Measurements from ENCODE around the gene ELAPOR1.
"Not testable (repeated sequence)": the region's sequence is repeated elsewhere in the genome, so short reads cannot be mapped to it uniquely, and the experiment has no call there.

The ELAPOR1 gene

GRCh38 chr1:109137958-109138357 lies 24.0 kb downstream of the ELAPOR1 start:
- DNase-seq = no peak

GRCh38 chr1:109138358-109138757 lies 24.4 kb downstream of the ELAPOR1 start:
- DNase-seq = no peak

GRCh38 chr1:109140392-109140791 lies 26.5 kb downstream of the ELAPOR1 start:
- no peak for DNase-seq

GRCh38 chr1:109142260-109142659 lies 28.3 kb downstream of the ELAPOR1 start:
- no peak for DNase-seq

GRCh38 chr1:109142725-109143124 lies 28.8 kb downstream of the ELAPOR1 start:
- not testable (repeated sequence) for DNase-seq

- no peak for DNase-seq
Observed at GRCh38 chr1:109148987-109149561, 35.2 kb downstream of the ELAPOR1 start.

GRCh38 chr1:109149874-109150601 lies 36.1 kb downstream of the ELAPOR1 start:
- DNase-seq = no peak

GRCh38 chr1:109151146-109151990 lies 37.5 kb downstream of the ELAPOR1 start:
- no peak for DNase-seq

GRCh38 chr1:109152196-109152595 lies 38.3 kb downstream of the ELAPOR1 start:
- no peak for DNase-seq

GRCh38 chr1:109156916-109157385 lies 43.0 kb downstream of the ELAPOR1 start:
- no peak for DNase-seq

- DNase-seq = no peak
Observed at GRCh38 chr1:109158433-109158832, 44.5 kb downstream of the ELAPOR1 start.

- no peak for DNase-seq
Observed at GRCh38 chr1:109159326-109159725, 45.4 kb downstream of the ELAPOR1 start.

GRCh38 chr1:109160071-109160840 lies 46.3 kb downstream of the ELAPOR1 start:
- no peak for DNase-seq

- DNase-seq = peak; percentile 55
Observed at GRCh38 chr1:109161858-109162606, 48.1 kb downstream of the ELAPOR1 start.

GRCh38 chr1:109162626-109163025 lies 48.7 kb downstream of the ELAPOR1 start:
- DNase-seq = no peak

- DNase-seq = no peak
Observed at GRCh38 chr1:109163551-109163950, 49.6 kb downstream of the ELAPOR1 start.

Data from left hindlimb (tissue), 1 donor.